Fibroblast of skin of scalp (primary cell): ENCODE measurements around the gene TRABD2B.

ENCODE experiments used
- DNase-seq: peaks from one replicate; pipeline ENCODE4 v3.0.0-alpha.2; 2013

TRABD2B gene

GRCh38 chr1:47752559-47752958 lies 244.6 kb downstream of the TRABD2B start:
- no peak for DNase-seq

- peak; percentile 12 for DNase-seq
Measured at GRCh38 chr1:47751996-47752451, 245.2 kb downstream of the TRABD2B start.

GRCh38 chr1:47751193-47751592 lies 246.0 kb downstream of the TRABD2B start:
- DNase-seq = peak; percentile 10

- DNase-seq = no peak
Measured at GRCh38 chr1:47745715-47746609, 251.2 kb downstream of the TRABD2B start.

- no peak for DNase-seq
Measured at GRCh38 chr1:47742890-47743760, 254.1 kb downstream of the TRABD2B start.

GRCh38 chr1:47738560-47739182 lies 258.5 kb downstream of the TRABD2B start:
- DNase-seq = peak; percentile 71

GRCh38 chr1:47732489-47732888 lies 264.7 kb downstream of the TRABD2B start:
- DNase-seq = no peak

GRCh38 chr1:47731730-47732129 lies 265.5 kb downstream of the TRABD2B start:
- DNase-seq = no peak

GRCh38 chr1:47729685-47730084 lies 267.5 kb downstream of the TRABD2B start:
- DNase-seq = no peak

GRCh38 chr1:47727697-47728085 lies 269.5 kb downstream of the TRABD2B start:
- DNase-seq = no peak

- DNase-seq = no peak
Measured at GRCh38 chr1:47727051-47727696, 270.0 kb downstream of the TRABD2B start.

GRCh38 chr1:47725992-47726855 lies 271.0 kb downstream of the TRABD2B start:
- peak; percentile 68 for DNase-seq

GRCh38 chr1:47725511-47725991 lies 271.6 kb downstream of the TRABD2B start:
- no peak for DNase-seq

- no peak for DNase-seq
Measured at GRCh38 chr1:47725000-47725473, 272.1 kb downstream of the TRABD2B start.

- no peak for DNase-seq
Measured at GRCh38 chr1:47724432-47724999, 272.7 kb downstream of the TRABD2B start.

- DNase-seq = no peak
Measured at GRCh38 chr1:47722909-47723580, 274.1 kb downstream of the TRABD2B start.

GRCh38 chr1:47722101-47722500 lies 275.1 kb downstream of the TRABD2B start:
- DNase-seq = no peak

GRCh38 chr1:47720111-47720510 lies 277.1 kb downstream of the TRABD2B start:
- DNase-seq = no peak

GRCh38 chr1:47717341-47717740 lies 279.8 kb downstream of the TRABD2B start:
- no peak for DNase-seq
